HEK293 (cell line): ENCODE data around the gene ZDHHC8.
A peak's percentile ranks its signal among the peaks of the same experiment; 100 is the strongest.

Experiments
- BCL11B ChIP-seq: fragments of 450-650 bp; formaldehyde crosslinking; IDR thresholded peaks from 2 replicates; pipeline ENCODE4 v1.5.1; 2016; ENCODE audit warnings: low read depth, missing biosample characterization, missing genetic modification characterization
- GFI1B ChIP-seq: fragments of 450-650 bp; formaldehyde crosslinking; IDR thresholded peaks from 2 replicates; pipeline ENCODE4 v1.5.1; 2016; ENCODE audit warnings: missing biosample characterization, missing genetic modification characterization
- IKZF3 ChIP-seq: fragments of 450-650 bp; IDR thresholded peaks from 2 replicates; pipeline ENCODE4 v1.5.0; 2018; ENCODE audit warnings: missing biosample characterization, mild to moderate bottlenecking, missing genetic modification characterization, moderate library complexity
- INSM2 ChIP-seq: fragments of 450-650 bp; formaldehyde crosslinking; IDR thresholded peaks from 2 replicates; pipeline ENCODE4 v1.5.1; 2016; ENCODE audit warnings: missing biosample characterization, missing genetic modification characterization
- RBAK ChIP-seq: fragments of 450-650 bp; formaldehyde crosslinking; IDR thresholded peaks from 2 replicates; pipeline ENCODE4 v1.5.1; 2016; ENCODE audit warnings: missing biosample characterization, missing genetic modification characterization
- SALL2 ChIP-seq: fragments of 450-650 bp; formaldehyde crosslinking; IDR thresholded peaks from 2 replicates; pipeline ENCODE4 v1.5.0; 2017; ENCODE audit warnings: missing biosample characterization, mild to moderate bottlenecking, missing genetic modification characterization, borderline replicate concordance
- SCRT1 ChIP-seq: fragments of 450-650 bp; formaldehyde crosslinking; IDR thresholded peaks from 2 replicates; pipeline ENCODE4 v1.5.1; 2016; ENCODE audit warnings: missing biosample characterization, missing genetic modification characterization, borderline replicate concordance
- SP2 ChIP-seq: fragments of 450-650 bp; formaldehyde crosslinking; IDR thresholded peaks from 2 replicates; pipeline ENCODE4 v1.5.1; 2016; ENCODE audit warnings: missing biosample characterization, missing genetic modification characterization
- SP7 ChIP-seq: fragments of 450-650 bp; formaldehyde crosslinking; IDR thresholded peaks from 2 replicates; pipeline ENCODE4 v1.5.1; 2016; ENCODE audit warnings: missing biosample characterization, missing genetic modification characterization
- ZBTB48 ChIP-seq: fragments of 450-650 bp; formaldehyde crosslinking; IDR thresholded peaks from 2 replicates; pipeline ENCODE4 v1.5.1; 2016; ENCODE audit warnings: missing biosample characterization, missing genetic modification characterization
- ZFP41 ChIP-seq: fragments of 450-650 bp; formaldehyde crosslinking; IDR thresholded peaks from 2 replicates; pipeline ENCODE4 v1.5.1; 2016; ENCODE audit warnings: missing biosample characterization, missing genetic modification characterization, borderline replicate concordance
- ZFP69B ChIP-seq: fragments of 450-650 bp; formaldehyde crosslinking; IDR thresholded peaks from 2 replicates; pipeline ENCODE4 v1.5.1; 2016; ENCODE audit warnings: missing biosample characterization, missing genetic modification characterization
- ZNF112 ChIP-seq: fragments of 450-650 bp; formaldehyde crosslinking; IDR thresholded peaks from 2 replicates; pipeline ENCODE4 v1.5.0; 2017; ENCODE audit warnings: missing biosample characterization, missing genetic modification characterization
- ZNF157 ChIP-seq: fragments of 450-650 bp; formaldehyde crosslinking; IDR thresholded peaks from 2 replicates; pipeline ENCODE4 v1.5.1; 2016; ENCODE audit warnings: missing biosample characterization, missing genetic modification characterization
- ZNF16 ChIP-seq: fragments of 450-650 bp; formaldehyde crosslinking; IDR thresholded peaks from 2 replicates; pipeline ENCODE4 v1.5.1; 2016; ENCODE audit warnings: low read depth, missing biosample characterization, missing genetic modification characterization
- ZNF19 ChIP-seq: fragments of 450-650 bp; formaldehyde crosslinking; IDR thresholded peaks from 2 replicates; pipeline ENCODE4; 2016; ENCODE audit warnings: missing biosample characterization, missing genetic modification characterization, low read depth
- ZNF239 ChIP-seq: fragments of 450-650 bp; formaldehyde crosslinking; IDR thresholded peaks from 2 replicates; pipeline ENCODE4 v1.5.1; 2016; ENCODE audit warnings: missing biosample characterization, missing genetic modification characterization
- ZNF24 ChIP-seq: fragments of 450-650 bp; formaldehyde crosslinking; IDR thresholded peaks from 2 replicates; pipeline ENCODE4 v1.5.1; 2016; ENCODE audit warnings: missing biosample characterization, missing genetic modification characterization
- ZNF311 ChIP-seq: fragments of 450-650 bp; formaldehyde crosslinking; IDR thresholded peaks from 2 replicates; pipeline ENCODE4 v1.5.1; 2017; ENCODE audit warnings: missing biosample characterization, missing genetic modification characterization, borderline replicate concordance
- ZNF324 ChIP-seq: fragments of 450-650 bp; formaldehyde crosslinking; IDR thresholded peaks from 2 replicates; pipeline ENCODE4 v1.5.1; 2016; ENCODE audit warnings: missing biosample characterization, missing genetic modification characterization
- ZNF555 ChIP-seq: fragments of 450-650 bp; formaldehyde crosslinking; conservative IDR thresholded peaks from 2 replicates; pipeline ENCODE4 v1.5.1; 2017; ENCODE audit warnings: missing biosample characterization, mild to moderate bottlenecking, missing genetic modification characterization, inconsistent platforms
- ZNF837 ChIP-seq: fragments of 450-650 bp; formaldehyde crosslinking; IDR thresholded peaks from 2 replicates; pipeline ENCODE4 v1.5.1; 2016; ENCODE audit warnings: missing biosample characterization, missing genetic modification characterization
- ZSCAN4 ChIP-seq: fragments of 450-650 bp; formaldehyde crosslinking; IDR thresholded peaks from 2 replicates; pipeline ENCODE4 v1.5.1; 2017; ENCODE audit warnings: missing biosample characterization, missing genetic modification characterization
- TF ChIP-seq, protein P1 (sequence below): fragments of 450-650 bp; formaldehyde crosslinking; IDR thresholded peaks from 2 replicates; pipeline ENCODE4 v1.5.1; 2016; ENCODE audit warnings: missing biosample characterization, missing genetic modification characterization
- TF ChIP-seq, protein P2 (sequence below): fragments of 450-650 bp; formaldehyde crosslinking; IDR thresholded peaks from 2 replicates; pipeline ENCODE4 v1.5.1; 2016; ENCODE audit warnings: missing biosample characterization, missing genetic modification characterization
- TF ChIP-seq, protein P3 (sequence below): fragments of 450-650 bp; formaldehyde crosslinking; IDR thresholded peaks from 2 replicates; pipeline ENCODE4 v1.5.1; 2017; ENCODE audit warnings: missing biosample characterization, missing genetic modification characterization
- TF ChIP-seq, protein P4 (sequence below): fragments of 450-650 bp; formaldehyde crosslinking; IDR thresholded peaks from 2 replicates; pipeline ENCODE4 v1.5.1; 2016; ENCODE audit warnings: missing biosample characterization, missing genetic modification characterization, borderline replicate concordance

The ZDHHC8 gene

GRCh38 chr22:20116951-20117632, 14.5 kb upstream of the ZDHHC8 start, which contains the start of gene TRMT2A (continued):
- TF ChIP-seq, protein P1, sequence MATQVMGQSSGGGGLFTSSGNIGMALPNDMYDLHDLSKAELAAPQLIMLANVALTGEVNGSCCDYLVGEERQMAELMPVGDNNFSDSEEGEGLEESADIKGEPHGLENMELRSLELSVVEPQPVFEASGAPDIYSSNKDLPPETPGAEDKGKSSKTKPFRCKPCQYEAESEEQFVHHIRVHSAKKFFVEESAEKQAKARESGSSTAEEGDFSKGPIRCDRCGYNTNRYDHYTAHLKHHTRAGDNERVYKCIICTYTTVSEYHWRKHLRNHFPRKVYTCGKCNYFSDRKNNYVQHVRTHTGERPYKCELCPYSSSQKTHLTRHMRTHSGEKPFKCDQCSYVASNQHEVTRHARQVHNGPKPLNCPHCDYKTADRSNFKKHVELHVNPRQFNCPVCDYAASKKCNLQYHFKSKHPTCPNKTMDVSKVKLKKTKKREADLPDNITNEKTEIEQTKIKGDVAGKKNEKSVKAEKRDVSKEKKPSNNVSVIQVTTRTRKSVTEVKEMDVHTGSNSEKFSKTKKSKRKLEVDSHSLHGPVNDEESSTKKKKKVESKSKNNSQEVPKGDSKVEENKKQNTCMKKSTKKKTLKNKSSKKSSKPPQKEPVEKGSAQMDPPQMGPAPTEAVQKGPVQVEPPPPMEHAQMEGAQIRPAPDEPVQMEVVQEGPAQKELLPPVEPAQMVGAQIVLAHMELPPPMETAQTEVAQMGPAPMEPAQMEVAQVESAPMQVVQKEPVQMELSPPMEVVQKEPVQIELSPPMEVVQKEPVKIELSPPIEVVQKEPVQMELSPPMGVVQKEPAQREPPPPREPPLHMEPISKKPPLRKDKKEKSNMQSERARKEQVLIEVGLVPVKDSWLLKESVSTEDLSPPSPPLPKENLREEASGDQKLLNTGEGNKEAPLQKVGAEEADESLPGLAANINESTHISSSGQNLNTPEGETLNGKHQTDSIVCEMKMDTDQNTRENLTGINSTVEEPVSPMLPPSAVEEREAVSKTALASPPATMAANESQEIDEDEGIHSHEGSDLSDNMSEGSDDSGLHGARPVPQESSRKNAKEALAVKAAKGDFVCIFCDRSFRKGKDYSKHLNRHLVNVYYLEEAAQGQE (tag by site-specific recombination), result peak; percentile 3; the same call in 1 of the 2 replicates
- TF ChIP-seq ZFP41 (tag by site-specific recombination) (no peak), ZNF837 (tag by site-specific recombination) (no peak), IKZF3 (tag by site-specific recombination) (peak; percentile 90), SP2 (peak; percentile 83), RBAK (no peak), ZNF311 (tag by site-specific recombination) (no peak), BCL11B (peak; percentile 100), ZSCAN4 (tag by site-specific recombination) (no peak), ZNF157 (tag by site-specific recombination) (no peak), SP7 (tag by site-specific recombination) (peak; percentile 95), ZNF324 (tag by site-specific recombination) (peak; percentile 94; the same call in 1 of the 2 replicates), ZNF112 (no peak), INSM2 (tag by site-specific recombination) (peak; percentile 92), ZNF16 (tag by site-specific recombination) (no peak), ZNF19 (tag by site-specific recombination) (no peak), ZNF555 (tag by site-specific recombination) (no peak), ZFP69B (peak; percentile 72), ZNF239 (tag by site-specific recombination) (no peak), SALL2 (tag by site-specific recombination) (peak; percentile 29; the same call in 1 of the 2 replicates), ZBTB48 (peak; percentile 43; the same call in 1 of the 2 replicates), SCRT1 (tag by site-specific recombination) (no peak), GFI1B (tag by site-specific recombination) (no peak), ZNF24 (peak; percentile 89)
- TF ChIP-seq, protein P2, sequence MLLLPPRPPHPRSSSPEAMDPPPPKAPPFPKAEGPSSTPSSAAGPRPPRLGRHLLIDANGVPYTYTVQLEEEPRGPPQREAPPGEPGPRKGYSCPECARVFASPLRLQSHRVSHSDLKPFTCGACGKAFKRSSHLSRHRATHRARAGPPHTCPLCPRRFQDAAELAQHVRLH, result peak; percentile 71
- TF ChIP-seq, protein P3, sequence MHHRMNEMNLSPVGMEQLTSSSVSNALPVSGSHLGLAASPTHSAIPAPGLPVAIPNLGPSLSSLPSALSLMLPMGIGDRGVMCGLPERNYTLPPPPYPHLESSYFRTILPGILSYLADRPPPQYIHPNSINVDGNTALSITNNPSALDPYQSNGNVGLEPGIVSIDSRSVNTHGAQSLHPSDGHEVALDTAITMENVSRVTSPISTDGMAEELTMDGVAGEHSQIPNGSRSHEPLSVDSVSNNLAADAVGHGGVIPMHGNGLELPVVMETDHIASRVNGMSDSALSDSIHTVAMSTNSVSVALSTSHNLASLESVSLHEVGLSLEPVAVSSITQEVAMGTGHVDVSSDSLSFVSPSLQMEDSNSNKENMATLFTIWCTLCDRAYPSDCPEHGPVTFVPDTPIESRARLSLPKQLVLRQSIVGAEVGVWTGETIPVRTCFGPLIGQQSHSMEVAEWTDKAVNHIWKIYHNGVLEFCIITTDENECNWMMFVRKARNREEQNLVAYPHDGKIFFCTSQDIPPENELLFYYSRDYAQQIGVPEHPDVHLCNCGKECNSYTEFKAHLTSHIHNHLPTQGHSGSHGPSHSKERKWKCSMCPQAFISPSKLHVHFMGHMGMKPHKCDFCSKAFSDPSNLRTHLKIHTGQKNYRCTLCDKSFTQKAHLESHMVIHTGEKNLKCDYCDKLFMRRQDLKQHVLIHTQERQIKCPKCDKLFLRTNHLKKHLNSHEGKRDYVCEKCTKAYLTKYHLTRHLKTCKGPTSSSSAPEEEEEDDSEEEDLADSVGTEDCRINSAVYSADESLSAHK (tag by site-specific recombination), result peak; percentile 60
- TF ChIP-seq, protein P4, sequence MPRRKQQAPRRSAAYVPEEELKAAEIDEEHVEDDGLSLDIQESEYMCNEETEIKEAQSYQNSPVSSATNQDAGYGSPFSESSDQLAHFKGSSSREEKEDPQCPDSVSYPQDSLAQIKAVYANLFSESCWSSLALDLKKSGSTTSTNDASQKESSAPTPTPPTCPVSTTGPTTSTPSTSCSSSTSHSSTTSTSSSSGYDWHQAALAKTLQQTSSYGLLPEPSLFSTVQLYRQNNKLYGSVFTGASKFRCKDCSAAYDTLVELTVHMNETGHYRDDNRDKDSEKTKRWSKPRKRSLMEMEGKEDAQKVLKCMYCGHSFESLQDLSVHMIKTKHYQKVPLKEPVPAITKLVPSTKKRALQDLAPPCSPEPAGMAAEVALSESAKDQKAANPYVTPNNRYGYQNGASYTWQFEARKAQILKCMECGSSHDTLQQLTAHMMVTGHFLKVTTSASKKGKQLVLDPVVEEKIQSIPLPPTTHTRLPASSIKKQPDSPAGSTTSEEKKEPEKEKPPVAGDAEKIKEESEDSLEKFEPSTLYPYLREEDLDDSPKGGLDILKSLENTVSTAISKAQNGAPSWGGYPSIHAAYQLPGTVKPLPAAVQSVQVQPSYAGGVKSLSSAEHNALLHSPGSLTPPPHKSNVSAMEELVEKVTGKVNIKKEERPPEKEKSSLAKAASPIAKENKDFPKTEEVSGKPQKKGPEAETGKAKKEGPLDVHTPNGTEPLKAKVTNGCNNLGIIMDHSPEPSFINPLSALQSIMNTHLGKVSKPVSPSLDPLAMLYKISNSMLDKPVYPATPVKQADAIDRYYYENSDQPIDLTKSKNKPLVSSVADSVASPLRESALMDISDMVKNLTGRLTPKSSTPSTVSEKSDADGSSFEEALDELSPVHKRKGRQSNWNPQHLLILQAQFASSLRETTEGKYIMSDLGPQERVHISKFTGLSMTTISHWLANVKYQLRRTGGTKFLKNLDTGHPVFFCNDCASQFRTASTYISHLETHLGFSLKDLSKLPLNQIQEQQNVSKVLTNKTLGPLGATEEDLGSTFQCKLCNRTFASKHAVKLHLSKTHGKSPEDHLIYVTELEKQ (tag by site-specific recombination), result peak; percentile 93
